ENCODE results near the gene MB.

Gene MB

GRCh38 chr22:35592418-35592967, 24.6 kb downstream of the MB start:
- no peak for DNase-seq

GRCh38 chr22:35591714-35592417, 25.3 kb downstream of the MB start:
- DNase-seq = no peak

- no peak for DNase-seq
Measured at GRCh38 chr22:35590634-35591295, 26.4 kb downstream of the MB start.

- DNase-seq = no peak
Measured at GRCh38 chr22:35589756-35590093, 27.4 kb downstream of the MB start.

GRCh38 chr22:35589071-35589755, 27.9 kb downstream of the MB start:
- DNase-seq = no peak

GRCh38 chr22:35587896-35588295, 29.2 kb downstream of the MB start:
- no peak for DNase-seq

- no peak for DNase-seq
Measured at GRCh38 chr22:35587447-35587870, 29.7 kb downstream of the MB start.

- DNase-seq = no peak
Measured at GRCh38 chr22:35586771-35587170, 30.4 kb downstream of the MB start.

GRCh38 chr22:35582861-35583670, 34.1 kb downstream of the MB start:
- DNase-seq = no peak

GRCh38 chr22:35582218-35582860, 34.8 kb downstream of the MB start:
- DNase-seq = no peak

- no peak for DNase-seq
Measured at GRCh38 chr22:35581023-35581413, 36.1 kb downstream of the MB start.

GRCh38 chr22:35580351-35581022, 36.6 kb downstream of the MB start:
- no peak for DNase-seq

GRCh38 chr22:35578836-35579575, 38.1 kb downstream of the MB start:
- DNase-seq = no peak

GRCh38 chr22:35577799-35578659, 39.1 kb downstream of the MB start:
- DNase-seq = no peak

GRCh38 chr22:35576671-35577070, 40.5 kb downstream of the MB start:
- no peak for DNase-seq

- DNase-seq = no peak
Measured at GRCh38 chr22:35575116-35575748, 41.9 kb downstream of the MB start.

- DNase-seq = no peak
Measured at GRCh38 chr22:35572556-35572955, 44.6 kb downstream of the MB start.

- DNase-seq = no peak
Measured at GRCh38 chr22:35570686-35571194, 46.4 kb downstream of the MB start.

- no peak for DNase-seq
Measured at GRCh38 chr22:35569916-35570315, 47.2 kb downstream of the MB start.

Measured in NCI-H510A (cell line).